Peyer's patch (tissue), 4 donors: ENCODE data around the gene EBF4. TPM values are rescaled to one million over a fixed set of nuclear protein-coding genes. Genes with fewer than 3 reads are reported as not detected.
A peak's percentile ranks its signal among the peaks of the same experiment; 100 is the strongest.
"Not testable (repeated sequence)": the region's sequence is repeated elsewhere in the genome, so short reads cannot be mapped to it uniquely, and the experiment has no call there.

Experiments used
- DNase-seq, 3 donors: peaks; one replicate each; pipeline ENCODE4 v3.0.0-alpha.2; 2017 to 2019
- H3K27ac ChIP-seq, 4 donors: fragments of 200-600 bp; sonication (generic); one replicate each; pipeline ENCODE4 v1.5.1; 2016 to 2019
- H3K27me3 ChIP-seq, 2 donors: fragments of 200-600 bp; sonication (generic); one replicate each; pipeline ENCODE4 v1.5.1; 2019
- H3K36me3 ChIP-seq, 3 donors: fragments of 200-600 bp; sonication (generic); one replicate each; pipeline ENCODE4 v1.5.1; 2016 to 2019
- H3K4me1 ChIP-seq, 4 donors: fragments of 200-600 bp; sonication (generic); one replicate each; pipeline ENCODE4 v1.5.1; 2016 to 2019
- H3K4me3 ChIP-seq, 4 donors: fragments of 200-600 bp; sonication (generic); 1 replicate in 3 of 4; 2 replicates in 1 of 4; pipeline ENCODE4 v1.5.1; 2016 to 2019; ENCODE audit warnings: mild to moderate bottlenecking in 1 of 4
- H3K9me3 ChIP-seq, 4 donors: fragments of 200-600 bp; sonication (generic); one replicate each; pipeline ENCODE4 v1.5.1; 2016 to 2019; ENCODE audit warnings: mild to moderate bottlenecking in 1 of 4
- CTCF ChIP-seq, 6 experiments: fragments of 450-650 bp in 4 of 6; fragments of 200-600 bp in 2 of 6; sonication (generic) in 1 of 6; IDR thresholded peaks; one replicate each; pipeline ENCODE4 v1.5.1; 2017 to 2019; ENCODE audit warnings: antibody characterized with exemption in 6 of 6, mild to moderate bottlenecking in 3 of 6, moderate library complexity in 1 of 6
- POLR2A ChIP-seq, 2 donors: fragments of 450-650 bp; IDR thresholded peaks; one replicate each; pipeline ENCODE4 v1.5.1; 2017; ENCODE audit warnings: antibody characterized with exemption in 2 of 2, mild to moderate bottlenecking in 2 of 2, moderate library complexity in 2 of 2
- total RNA-seq, 4 donors: library from RNA; depleted of rRNA; stranded (reverse); fragments of >200 nt; gene quantifications; one replicate each; pipeline ENCODE4 v1.1.0, GENCODE V29; 2016

The EBF4 gene
- total RNA-seq, 4 donors from 2014 or later, result 1.4 to 17.3 (median 5.1) TPM

DNA sequence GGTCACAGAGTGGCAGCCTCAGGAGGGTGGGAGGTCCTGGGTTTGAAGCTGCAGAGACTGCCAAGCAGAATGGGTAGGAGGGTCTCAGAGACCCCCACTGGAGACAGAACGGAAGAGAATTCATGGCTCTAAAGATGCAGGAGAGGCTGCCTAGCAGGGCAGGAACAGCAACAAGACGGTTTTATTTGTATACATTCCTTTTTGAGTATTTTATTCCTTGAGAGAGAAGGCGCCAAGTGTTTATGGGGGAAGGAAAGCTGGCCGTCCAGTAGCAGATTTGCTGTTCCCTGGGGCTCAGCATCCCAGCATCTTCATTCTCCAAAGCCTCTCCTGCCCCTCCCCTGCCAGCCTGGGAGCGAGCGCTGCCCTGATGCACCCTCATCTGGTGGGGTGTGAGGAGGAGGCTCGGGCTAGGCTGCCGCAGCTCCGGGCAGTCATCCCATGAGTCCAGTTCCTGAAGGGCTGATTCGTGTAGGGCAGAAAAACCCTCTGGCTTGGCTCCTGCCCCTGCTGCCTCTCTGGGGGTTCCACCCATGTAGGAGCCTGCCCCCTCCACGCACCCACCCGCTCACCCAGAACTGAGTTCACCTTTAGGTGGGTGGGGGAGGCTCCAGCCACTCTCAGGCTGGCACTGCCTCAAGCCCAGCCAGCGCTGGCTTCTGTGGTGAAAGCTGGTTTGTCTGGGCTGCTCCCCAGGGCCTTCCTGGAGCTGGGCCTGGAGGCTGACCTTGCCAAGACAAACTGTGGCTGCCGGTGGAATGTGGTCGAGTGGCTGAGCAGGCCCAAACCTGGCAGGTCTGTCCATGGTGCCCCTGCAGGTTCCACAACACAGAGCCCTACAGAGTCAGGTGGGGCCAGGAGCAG lies 75.4 kb downstream of the EBF4 start:
- H3K4me1 ChIP-seq, result no peaks in the 10 kb centered on the region
- no peak overlapping the region for H3K4me3 ChIP-seq
- no peaks in the 10 kb centered on the region for H3K9me3 ChIP-seq
- DNase-seq, result no peak
- no peaks in the 10 kb centered on the region for H3K27me3 ChIP-seq
- no peak for TF ChIP-seq POLR2A (IDR thresholded peaks at IDR 0.05)
- H3K27ac ChIP-seq, result no peak overlapping the region
- no peaks in the 10 kb centered on the region for H3K36me3 ChIP-seq

- DNase-seq, result no peak
- Histone ChIP-seq H3K4me3 (no peak overlapping the region), H3K9me3 (no peaks in the 10 kb centered on the region), H3K4me1 (no peaks in the 10 kb centered on the region), H3K27ac (no peak overlapping the region), H3K36me3 (no peaks in the 10 kb centered on the region), H3K27me3 (no peaks in the 10 kb centered on the region)
- TF ChIP-seq CTCF (IDR thresholded peaks at IDR 0.05) (no peak), POLR2A (IDR thresholded peaks at IDR 0.05) (no peak)
Measured at GRCh38 chr20:2768632-2769015, 76.0 kb downstream of the EBF4 start.

GRCh38 chr20:2770091-2770490 lies 77.5 kb downstream of the EBF4 start:
- not testable (repeated sequence) for H3K27ac ChIP-seq, H3K4me1 ChIP-seq, DNase-seq, H3K27me3 ChIP-seq, H3K36me3 ChIP-seq, H3K9me3 ChIP-seq, H3K4me3 ChIP-seq

DNA sequence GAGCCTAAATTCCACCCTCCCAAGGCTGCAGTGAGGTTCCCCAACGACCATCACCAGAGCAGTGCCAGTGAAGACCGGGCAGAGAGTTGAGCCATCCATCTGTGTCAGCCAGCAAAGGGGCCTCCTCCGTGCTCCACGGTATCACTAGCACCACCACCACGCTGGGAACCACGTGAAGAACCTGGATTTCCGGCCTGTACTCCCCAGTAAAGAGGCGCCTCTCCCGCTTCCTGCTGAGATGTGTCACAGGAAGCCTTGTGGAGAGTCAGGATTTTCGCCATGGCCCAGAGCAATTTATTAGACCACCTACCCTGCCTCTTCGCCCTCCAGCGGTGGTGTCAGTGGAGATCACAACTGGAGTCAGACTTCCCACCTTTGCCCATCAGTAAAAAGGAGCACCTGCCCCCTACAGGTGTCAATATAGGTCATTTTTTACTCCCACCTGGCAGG lies 79.1 kb downstream of the EBF4 start:
- Histone ChIP-seq H3K9me3 (no peaks in the 10 kb centered on the region), H3K4me3 (no peak overlapping the region), H3K36me3 (no peaks in the 10 kb centered on the region), H3K27ac (no peak overlapping the region), H3K27me3 (no peaks in the 10 kb centered on the region), H3K4me1 (no peaks in the 10 kb centered on the region)
- TF ChIP-seq CTCF (IDR thresholded peaks at IDR 0.05) (no peak), POLR2A (IDR thresholded peaks at IDR 0.05) (no peak)
- no peak for DNase-seq

- Histone ChIP-seq H3K9me3 (no peaks in the 10 kb centered on the region), H3K27ac (no peak overlapping the region), H3K27me3 (no peaks in the 10 kb centered on the region), H3K4me1 (no peaks in the 10 kb centered on the region), H3K4me3 (no peak overlapping the region), H3K36me3 (no peaks in the 10 kb centered on the region)
- no peak for DNase-seq
- TF ChIP-seq POLR2A (IDR thresholded peaks at IDR 0.05), result no peak
Measured at GRCh38 chr20:2773812-2774211, 81.2 kb downstream of the EBF4 start.

DNA sequence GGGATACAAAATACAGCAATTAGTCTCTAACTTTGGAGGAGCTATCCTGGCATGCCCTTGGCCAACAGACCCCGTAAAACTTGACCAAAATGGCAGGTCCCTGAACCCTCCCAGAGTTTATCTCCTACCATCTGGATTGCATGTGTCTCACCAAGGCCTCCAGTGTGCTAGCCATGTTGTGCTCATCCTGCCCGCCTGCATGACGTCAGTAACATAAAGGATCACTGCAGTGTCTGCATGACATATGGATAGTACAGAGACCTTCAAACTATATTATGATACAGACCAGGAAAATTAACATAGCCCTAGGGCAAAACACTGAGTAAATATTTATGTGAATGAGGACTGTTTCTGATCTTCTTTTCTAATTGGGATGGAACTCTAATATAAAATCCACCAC lies 82.6 kb downstream of the EBF4 start:
- H3K27ac ChIP-seq, result no peak overlapping the region
- DNase-seq, result no peak
- no peaks in the 10 kb centered on the region for H3K27me3 ChIP-seq
- H3K9me3 ChIP-seq, result no peaks in the 10 kb centered on the region
- TF ChIP-seq CTCF (IDR thresholded peaks at IDR 0.05), result no peak
- no peak for TF ChIP-seq POLR2A (IDR thresholded peaks at IDR 0.05)
- no peaks in the 10 kb centered on the region for H3K4me1 ChIP-seq
- no peaks in the 10 kb centered on the region for H3K36me3 ChIP-seq
- H3K4me3 ChIP-seq, result no peak overlapping the region

DNA sequence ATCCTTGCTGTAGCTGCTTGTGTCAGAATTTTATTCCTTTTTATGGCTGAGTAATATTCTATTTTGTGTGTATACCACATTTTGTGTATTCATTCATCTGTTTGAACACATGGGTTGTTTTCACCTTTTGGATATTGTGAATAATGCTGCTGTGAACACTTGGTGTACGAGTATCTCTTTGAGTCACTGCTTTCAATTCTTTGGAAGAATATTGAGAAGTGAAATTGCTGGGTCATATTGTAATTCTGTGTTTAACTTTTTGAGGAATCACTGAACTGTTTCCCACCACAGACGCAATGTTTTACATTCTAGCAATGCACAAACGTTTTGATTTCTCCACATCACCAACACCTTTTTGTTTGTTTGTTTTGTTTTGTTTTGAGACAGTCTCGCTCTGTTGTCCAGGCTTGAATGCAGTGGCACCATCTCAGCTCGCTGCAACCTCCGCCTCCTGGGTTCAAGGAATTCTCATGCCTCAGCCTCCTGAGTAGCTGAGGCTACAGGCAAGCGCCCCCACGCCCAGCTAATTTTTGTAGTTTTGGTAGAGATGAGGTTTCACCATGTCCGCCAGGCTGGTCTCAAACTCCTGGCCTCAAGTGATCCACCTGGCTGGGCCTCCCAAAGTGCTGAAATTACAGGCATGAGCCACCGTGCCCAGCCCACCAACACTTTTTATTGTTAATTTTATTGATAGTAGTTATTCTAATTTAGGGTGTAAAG lies 86.2 kb downstream of the EBF4 start:
- H3K27ac ChIP-seq, result no peak overlapping the region
- no peaks in the 10 kb centered on the region for H3K9me3 ChIP-seq
- H3K27me3 ChIP-seq, result no peaks in the 10 kb centered on the region
- H3K4me1 ChIP-seq, result no peaks in the 10 kb centered on the region
- peak in 1 of 3 donors; percentile 30 for DNase-seq
- H3K4me3 ChIP-seq, result no peak overlapping the region
- H3K36me3 ChIP-seq, result no peaks in the 10 kb centered on the region
- TF ChIP-seq POLR2A (IDR thresholded peaks at IDR 0.05), result no peak
- no peak for TF ChIP-seq CTCF (IDR thresholded peaks at IDR 0.05)
